Epithelial cell of proximal tubule (primary cell): ENCODE data around the gene AQP12B. TPM values are rescaled to one million over a fixed set of nuclear protein-coding genes. Genes with fewer than 3 reads are reported as not detected.

ENCODE experiments used
- DNase-seq: peaks from one replicate; pipeline ENCODE4 v3.0.0-alpha.2; 2011; ENCODE audit warnings: low read depth
- H3K4me3 ChIP-seq: 2 replicates; pipeline ENCODE4 v1.5.1; 2011; ENCODE audit warnings: low read depth, mild to moderate bottlenecking, low read length
- total RNA-seq: library from RNA; depleted of rRNA; stranded (reverse); fragments of >200 nt; gene quantifications from 2 replicates; pipeline ENCODE4 v1.2.3, GENCODE V29; 2015
- TF ChIP-seq, protein P1 (sequence below): conservative IDR thresholded peaks from 2 replicates; pipeline ENCODE4 v1.5.1; 2012; ENCODE audit warnings: low read depth, mild to moderate bottlenecking, low read length

AQP12B gene
- total RNA-seq, 1 donor from 2014 or later: not detected

DNA sequence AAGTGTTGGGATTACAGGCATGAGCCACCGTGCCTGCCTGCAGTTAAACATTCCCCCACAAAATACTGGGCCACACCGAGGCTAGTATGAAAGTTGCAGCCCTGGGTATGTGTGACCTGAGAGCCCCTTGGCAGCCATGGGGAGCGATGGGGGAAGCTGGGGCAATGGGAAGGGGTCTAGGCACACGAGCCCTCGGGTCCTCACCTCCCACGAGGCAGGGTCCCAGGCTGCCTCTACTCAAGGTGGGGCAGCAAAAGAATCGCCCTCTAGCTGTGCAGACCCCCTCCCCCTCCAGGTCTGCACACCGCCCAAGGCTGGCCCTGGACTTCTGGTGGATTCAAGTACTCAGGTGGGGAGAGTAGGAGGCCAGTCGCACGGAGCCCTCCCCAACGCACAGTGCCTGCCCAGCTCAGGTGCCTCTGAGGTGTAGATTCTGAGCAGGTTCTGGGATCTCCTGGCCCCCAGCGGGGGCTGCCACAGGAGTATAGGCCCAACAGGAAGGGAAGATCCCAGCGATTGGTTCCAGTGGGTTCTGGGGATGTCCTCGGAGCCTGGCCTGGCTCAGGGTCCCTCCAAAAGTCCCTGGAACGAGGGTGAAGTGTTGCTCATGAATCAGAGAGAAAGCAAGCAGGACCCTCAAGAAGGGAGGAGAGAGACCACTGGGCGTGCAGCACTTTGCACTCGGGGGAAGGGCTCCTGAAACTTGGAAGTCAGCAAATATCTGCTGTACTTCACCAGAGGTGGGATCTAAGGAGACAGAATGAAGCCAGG is 54.8 kb downstream of the AQP12B start:
- TF ChIP-seq, protein P1, sequence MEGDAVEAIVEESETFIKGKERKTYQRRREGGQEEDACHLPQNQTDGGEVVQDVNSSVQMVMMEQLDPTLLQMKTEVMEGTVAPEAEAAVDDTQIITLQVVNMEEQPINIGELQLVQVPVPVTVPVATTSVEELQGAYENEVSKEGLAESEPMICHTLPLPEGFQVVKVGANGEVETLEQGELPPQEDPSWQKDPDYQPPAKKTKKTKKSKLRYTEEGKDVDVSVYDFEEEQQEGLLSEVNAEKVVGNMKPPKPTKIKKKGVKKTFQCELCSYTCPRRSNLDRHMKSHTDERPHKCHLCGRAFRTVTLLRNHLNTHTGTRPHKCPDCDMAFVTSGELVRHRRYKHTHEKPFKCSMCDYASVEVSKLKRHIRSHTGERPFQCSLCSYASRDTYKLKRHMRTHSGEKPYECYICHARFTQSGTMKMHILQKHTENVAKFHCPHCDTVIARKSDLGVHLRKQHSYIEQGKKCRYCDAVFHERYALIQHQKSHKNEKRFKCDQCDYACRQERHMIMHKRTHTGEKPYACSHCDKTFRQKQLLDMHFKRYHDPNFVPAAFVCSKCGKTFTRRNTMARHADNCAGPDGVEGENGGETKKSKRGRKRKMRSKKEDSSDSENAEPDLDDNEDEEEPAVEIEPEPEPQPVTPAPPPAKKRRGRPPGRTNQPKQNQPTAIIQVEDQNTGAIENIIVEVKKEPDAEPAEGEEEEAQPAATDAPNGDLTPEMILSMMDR: no peak
- H3K4me3 ChIP-seq: no peak overlapping the region
- no peak for DNase-seq

DNA sequence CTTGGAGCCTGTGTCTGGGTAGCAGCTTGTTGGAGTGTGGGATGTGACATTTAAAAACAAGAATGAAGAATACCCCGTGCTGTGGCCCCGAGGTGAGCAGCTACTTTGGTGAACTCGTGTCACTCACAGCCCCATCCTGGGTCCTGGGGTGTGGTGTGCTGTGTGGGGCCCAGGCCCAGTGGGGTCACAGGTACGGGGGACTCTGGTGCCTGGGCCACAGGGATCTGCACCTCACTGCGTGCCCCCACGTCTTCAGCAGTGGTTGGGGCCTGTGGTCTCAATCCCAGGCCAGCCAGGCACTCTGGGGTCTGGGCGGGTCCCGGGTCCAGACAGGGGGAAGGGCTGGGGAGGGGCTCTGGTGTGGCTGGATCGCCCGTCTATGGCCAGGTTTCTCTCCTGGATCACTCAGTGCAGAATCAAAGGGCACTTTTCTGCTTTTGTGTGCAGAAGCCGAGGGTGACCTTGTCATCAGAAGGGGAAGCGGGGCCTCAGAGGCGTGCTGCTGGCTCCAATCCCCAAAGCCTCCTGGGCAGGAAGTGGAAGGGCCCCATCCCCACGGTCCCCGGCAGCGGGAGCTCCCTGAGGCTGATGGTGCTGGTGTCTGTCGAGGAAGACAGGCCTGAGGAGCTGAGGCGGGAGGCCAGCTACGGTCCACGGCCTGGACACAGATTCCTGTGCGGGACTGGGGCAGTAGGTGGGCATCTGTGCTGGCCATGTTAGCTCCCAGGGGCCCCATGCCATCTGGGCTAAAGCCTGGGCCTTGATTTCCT is 56.0 kb downstream of the AQP12B start:
- no peak overlapping the region for H3K4me3 ChIP-seq
- TF ChIP-seq, protein P1: no peak
- DNase-seq: no peak

Other genes starting within 250 kb of the AQP12B start
- 31.4 and 45.4 TPM in 2 replicates for gene GPC1, start 247.2 kb downstream of the AQP12B start, total RNA-seq
- 4.0 and 9.1 TPM in 2 replicates for gene ANKMY1, start 124.9 kb downstream of the AQP12B start, total RNA-seq
- gene DUSP28, start 122.5 kb downstream of the AQP12B start, total RNA-seq: 2.0 and 6.3 TPM in 2 replicates
- gene RNPEPL1, start 114.4 kb downstream of the AQP12B start, total RNA-seq: 31.2 and 53.4 TPM in 2 replicates
- 25.2 and 31.9 TPM in 2 replicates for gene CAPN10, start 96.2 kb downstream of the AQP12B start, total RNA-seq
- gene GPR35, start 57.4 kb downstream of the AQP12B start, total RNA-seq: not detected in 2 replicates
- gene AQP12A, start 9.0 kb upstream of the AQP12B start, total RNA-seq: not detected in 2 replicates
- 35.4 and 69.2 TPM in 2 replicates for gene KIF1A, start 137.3 kb upstream of the AQP12B start, total RNA-seq
- gene AGXT, start 185.9 kb upstream of the AQP12B start, total RNA-seq: not detected in 2 replicates
- 0.43 and 0.81 TPM in 2 replicates for gene MAB21L4, start 213.3 kb upstream of the AQP12B start, total RNA-seq
- not detected in 2 replicates for gene CROCC2, start 223.5 kb upstream of the AQP12B start, total RNA-seq